Nephron (organoid): ENCODE data around the gene ARHGEF11.
A peak's percentile ranks its signal among the peaks of the same experiment; 100 is the strongest.

ENCODE experiments used
- H3K27ac Mint-ChIP-seq, 3 experiments: 2 replicates each; pipeline ENCODE4 v1.8.0; 2020; ENCODE audit warnings: mixed read lengths in 3 of 3, mild to moderate bottlenecking in 2 of 3, moderate library complexity in 1 of 3
- H3K27me3 Mint-ChIP-seq: 2 replicates; pipeline ENCODE4 v1.8.0; 2021; ENCODE audit warnings: low read depth, mild to moderate bottlenecking, moderate library complexity, mixed read lengths
- H3K36me3 Mint-ChIP-seq: 2 replicates; pipeline ENCODE4 v1.8.0; 2020; ENCODE audit warnings: low read depth, mixed read lengths
- H3K4me1 Mint-ChIP-seq: 2 replicates; pipeline ENCODE4 v1.8.0; 2020; ENCODE audit warnings: mixed read lengths
- H3K4me3 Mint-ChIP-seq, 3 experiments: 2 replicates each; pipeline ENCODE4 v1.8.0; 2020; ENCODE audit warnings: mild to moderate bottlenecking in 3 of 3, mixed read lengths in 3 of 3, moderate library complexity in 2 of 3
- H3K9me3 Mint-ChIP-seq: 2 replicates; pipeline ENCODE4 v1.8.0; 2020; ENCODE audit warnings: mixed read lengths
- TF ChIP-seq, protein P1 (sequence below), 3 experiments: fragments of 200-600 bp; sonication (generic); IDR thresholded peaks; one replicate each; pipeline ENCODE4 v1.5.0; 2021; ENCODE audit warnings: antibody characterized with exemption in 3 of 3; ENCODE audit not compliant: unreplicated experiment in 3 of 3

The ARHGEF11 gene

DNA sequence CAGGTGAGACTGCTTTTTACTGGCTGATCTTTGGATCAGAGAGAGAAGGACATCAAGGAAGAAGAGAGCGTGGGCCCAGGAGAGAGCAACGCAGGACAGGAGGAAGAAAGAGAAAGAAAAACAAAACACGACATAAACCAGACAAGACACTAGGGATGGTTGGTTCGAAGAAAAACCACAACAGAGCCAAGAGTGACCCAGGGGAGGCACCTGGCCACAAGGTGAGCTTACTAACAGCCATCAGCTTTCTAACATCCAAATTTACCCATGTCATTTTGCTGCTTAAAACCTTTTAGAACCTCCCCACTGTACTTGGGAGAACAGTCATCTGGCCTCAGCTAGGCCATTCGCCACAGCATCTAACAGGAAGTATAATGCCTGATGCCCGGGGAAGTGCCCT is 57.8 kb downstream of the ARHGEF11 start:
- H3K27me3 Mint-ChIP-seq: no peaks in the 10 kb centered on the region
- H3K36me3 Mint-ChIP-seq: peaks cover 27% of the 10 kb centered on the region
- no peak overlapping the region for H3K27ac Mint-ChIP-seq
- TF ChIP-seq, protein P1, sequence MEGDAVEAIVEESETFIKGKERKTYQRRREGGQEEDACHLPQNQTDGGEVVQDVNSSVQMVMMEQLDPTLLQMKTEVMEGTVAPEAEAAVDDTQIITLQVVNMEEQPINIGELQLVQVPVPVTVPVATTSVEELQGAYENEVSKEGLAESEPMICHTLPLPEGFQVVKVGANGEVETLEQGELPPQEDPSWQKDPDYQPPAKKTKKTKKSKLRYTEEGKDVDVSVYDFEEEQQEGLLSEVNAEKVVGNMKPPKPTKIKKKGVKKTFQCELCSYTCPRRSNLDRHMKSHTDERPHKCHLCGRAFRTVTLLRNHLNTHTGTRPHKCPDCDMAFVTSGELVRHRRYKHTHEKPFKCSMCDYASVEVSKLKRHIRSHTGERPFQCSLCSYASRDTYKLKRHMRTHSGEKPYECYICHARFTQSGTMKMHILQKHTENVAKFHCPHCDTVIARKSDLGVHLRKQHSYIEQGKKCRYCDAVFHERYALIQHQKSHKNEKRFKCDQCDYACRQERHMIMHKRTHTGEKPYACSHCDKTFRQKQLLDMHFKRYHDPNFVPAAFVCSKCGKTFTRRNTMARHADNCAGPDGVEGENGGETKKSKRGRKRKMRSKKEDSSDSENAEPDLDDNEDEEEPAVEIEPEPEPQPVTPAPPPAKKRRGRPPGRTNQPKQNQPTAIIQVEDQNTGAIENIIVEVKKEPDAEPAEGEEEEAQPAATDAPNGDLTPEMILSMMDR (IDR thresholded peaks at IDR 0.05; ENCODE audit: unreplicated experiment in 3 of 3): no peak
- no peaks in the 10 kb centered on the region for H3K4me1 Mint-ChIP-seq
- no peaks in the 10 kb centered on the region for H3K9me3 Mint-ChIP-seq
- no peak overlapping the region for H3K4me3 Mint-ChIP-seq

GRCh38 chr1:156980551-156980950 is 65.0 kb downstream of the ARHGEF11 start:
- H3K4me3 Mint-ChIP-seq: no peak overlapping the region
- H3K4me1 Mint-ChIP-seq: no peaks in the 10 kb centered on the region
- TF ChIP-seq, protein P1 (IDR thresholded peaks at IDR 0.05; ENCODE audit: unreplicated experiment in 3 of 3): no peak
- no peak overlapping the region for H3K27ac Mint-ChIP-seq
- no peaks in the 10 kb centered on the region for H3K27me3 Mint-ChIP-seq
- peaks cover 64% of the 10 kb centered on the region for H3K36me3 Mint-ChIP-seq
- H3K9me3 Mint-ChIP-seq: no peaks in the 10 kb centered on the region

- no peaks in the 10 kb centered on the region for H3K4me1 Mint-ChIP-seq
- peaks cover 84% of the 10 kb centered on the region for H3K36me3 Mint-ChIP-seq
- TF ChIP-seq, protein P1 (IDR thresholded peaks at IDR 0.05; ENCODE audit: unreplicated experiment in 3 of 3): no peak
- no peaks in the 10 kb centered on the region for H3K27me3 Mint-ChIP-seq
- no peak overlapping the region for H3K4me3 Mint-ChIP-seq
- no peak overlapping the region for H3K27ac Mint-ChIP-seq
- H3K9me3 Mint-ChIP-seq: no peaks in the 10 kb centered on the region
Measured at GRCh38 chr1:156975084-156975483, 70.5 kb downstream of the ARHGEF11 start.

DNA sequence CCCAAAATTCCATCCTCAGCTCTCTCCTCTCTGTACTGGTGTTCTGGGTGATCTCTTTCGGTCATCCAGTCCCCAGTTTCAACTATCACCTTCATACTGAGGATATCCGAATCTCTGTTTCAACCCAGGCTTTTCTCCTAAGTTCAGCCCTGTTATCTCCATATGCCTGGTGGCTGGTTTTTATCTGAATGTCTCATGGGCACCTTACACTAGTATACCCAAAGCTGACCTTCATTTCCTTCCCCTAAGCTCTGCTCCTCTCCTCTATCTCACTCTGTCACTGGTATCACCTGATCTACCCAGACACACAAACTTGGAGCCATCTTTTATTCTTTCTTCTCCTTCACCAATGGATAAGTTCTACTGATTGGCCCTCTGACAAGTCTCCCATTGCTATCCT is 72.1 kb downstream of the ARHGEF11 start:
- Mint-ChIP-seq H3K27me3 (no peaks in the 10 kb centered on the region), H3K4me3 (no peak overlapping the region), H3K4me1 (no peaks in the 10 kb centered on the region), H3K9me3 (no peaks in the 10 kb centered on the region), H3K27ac (no peak overlapping the region), H3K36me3 (peaks cover 90% of the 10 kb centered on the region)
- TF ChIP-seq, protein P1 (IDR thresholded peaks at IDR 0.05; ENCODE audit: unreplicated experiment in 3 of 3): no peak

GRCh38 chr1:156970017-156970416 is 75.5 kb downstream of the ARHGEF11 start:
- H3K4me3 Mint-ChIP-seq: no peak overlapping the region
- H3K27ac Mint-ChIP-seq: no peak overlapping the region
- H3K36me3 Mint-ChIP-seq: peaks cover 85% of the 10 kb centered on the region
- H3K27me3 Mint-ChIP-seq: no peaks in the 10 kb centered on the region
- no peaks in the 10 kb centered on the region for H3K9me3 Mint-ChIP-seq
- H3K4me1 Mint-ChIP-seq: no peaks in the 10 kb centered on the region
- TF ChIP-seq, protein P1 (IDR thresholded peaks at IDR 0.05; ENCODE audit: unreplicated experiment in 3 of 3): peak in 1 of 3 experiments; percentile 8

GRCh38 chr1:156969496-156969895 is 76.0 kb downstream of the ARHGEF11 start:
- H3K9me3 Mint-ChIP-seq: no peaks in the 10 kb centered on the region
- TF ChIP-seq, protein P1 (IDR thresholded peaks at IDR 0.05; ENCODE audit: unreplicated experiment in 3 of 3): no peak
- peaks cover 81% of the 10 kb centered on the region for H3K36me3 Mint-ChIP-seq
- H3K27ac Mint-ChIP-seq: no peak overlapping the region
- H3K27me3 Mint-ChIP-seq: no peaks in the 10 kb centered on the region
- no peak overlapping the region for H3K4me3 Mint-ChIP-seq
- no peaks in the 10 kb centered on the region for H3K4me1 Mint-ChIP-seq
